LNCAP (cell line): Measurements from ENCODE around the gene WBP2NL.

Experiments used
- CTCF ChIP-seq: fragments of 450-650 bp; IDR thresholded peaks from 2 replicates; pipeline ENCODE4 v1.5.1; 2017; ENCODE audit warnings: mild to moderate bottlenecking

The WBP2NL gene

GRCh38 chr22:41996826-41997225 is 1.8 kb upstream of the WBP2NL start:
- no peak for TF ChIP-seq CTCF

DNA sequence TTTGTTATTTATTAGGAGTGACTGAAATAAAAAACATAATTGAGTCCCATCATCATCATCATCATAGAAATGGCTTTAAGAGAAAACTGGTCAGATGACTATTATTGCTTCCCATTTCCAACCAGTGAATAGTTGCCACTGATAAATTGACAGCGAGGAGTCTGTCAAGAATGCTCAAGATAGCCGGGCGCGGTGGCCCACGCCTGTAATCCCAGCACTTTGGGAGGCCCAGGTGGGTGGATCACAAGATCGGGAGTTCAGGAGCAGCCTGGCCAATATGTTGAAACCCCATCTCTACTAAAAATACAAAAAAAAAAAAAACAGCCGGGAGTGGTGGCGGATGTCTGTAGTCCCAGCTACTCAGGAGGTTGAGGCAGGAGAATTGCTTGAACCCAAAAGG is 1.9 kb downstream of the WBP2NL start:
- TF ChIP-seq CTCF: no peak

DNA sequence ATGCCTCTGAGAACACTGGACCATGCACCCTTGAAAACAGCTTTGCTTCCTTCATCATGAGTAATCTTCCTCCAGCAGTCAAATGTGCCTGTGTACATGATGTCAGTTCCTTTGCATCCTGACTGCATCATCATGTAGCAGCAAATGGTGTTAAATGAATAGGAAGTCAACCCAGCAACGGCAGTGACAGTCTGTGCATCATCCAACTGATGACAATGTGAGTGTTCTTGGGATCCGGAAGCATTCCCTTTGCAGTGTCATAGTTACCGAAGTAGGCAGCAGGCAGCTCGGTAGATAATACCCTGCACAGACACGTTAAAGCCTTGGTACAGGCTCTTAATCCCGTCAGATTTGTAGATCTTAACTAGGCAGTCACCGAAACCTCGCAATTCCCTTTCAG is 2.5 kb downstream of the WBP2NL start:
- TF ChIP-seq CTCF: no peak

DNA sequence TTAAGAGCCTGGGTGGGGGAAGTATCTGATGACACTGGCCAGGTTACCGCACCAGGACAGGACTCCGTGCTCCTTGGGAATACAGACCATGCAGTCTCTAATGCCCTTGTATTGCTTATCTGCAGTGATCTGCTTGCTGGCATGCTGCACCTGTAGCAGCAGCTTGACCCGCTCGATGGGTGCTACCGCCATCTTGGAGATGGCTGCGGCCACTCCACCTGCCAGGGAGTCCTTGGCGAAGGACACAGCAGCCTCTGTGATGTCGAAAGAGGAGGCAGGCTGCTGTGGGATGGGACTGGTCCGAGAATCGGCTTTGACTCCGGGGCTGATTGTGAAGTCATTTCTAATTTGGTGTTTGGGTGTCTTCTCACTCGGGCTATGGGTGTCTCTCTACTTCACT is 3.1 kb downstream of the WBP2NL start:
- TF ChIP-seq CTCF: no peak

DNA sequence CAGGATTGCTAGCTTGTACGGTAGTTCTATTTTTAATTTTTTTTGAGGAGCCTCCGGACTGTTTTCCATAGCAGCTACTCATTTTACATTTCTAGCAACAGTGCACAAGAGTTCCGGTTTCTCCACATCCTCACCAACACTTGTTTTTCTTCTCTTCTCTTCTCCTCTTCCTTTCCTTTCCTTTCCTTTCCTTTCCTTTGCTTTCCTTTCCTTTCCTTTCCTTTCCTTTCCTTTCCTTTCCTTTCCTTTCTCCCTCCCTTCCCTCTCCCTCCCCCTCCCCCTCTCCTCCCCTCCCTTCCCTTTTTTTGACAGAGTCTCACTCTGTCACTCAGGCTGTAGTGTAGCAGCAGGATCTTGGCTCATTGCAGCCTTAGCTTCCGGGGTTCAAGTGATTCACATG is 9.3 kb downstream of the WBP2NL start:
- no peak for TF ChIP-seq CTCF

- no peak for TF ChIP-seq CTCF
Measured at GRCh38 chr22:42010778-42011177, 12.2 kb downstream of the WBP2NL start.

DNA sequence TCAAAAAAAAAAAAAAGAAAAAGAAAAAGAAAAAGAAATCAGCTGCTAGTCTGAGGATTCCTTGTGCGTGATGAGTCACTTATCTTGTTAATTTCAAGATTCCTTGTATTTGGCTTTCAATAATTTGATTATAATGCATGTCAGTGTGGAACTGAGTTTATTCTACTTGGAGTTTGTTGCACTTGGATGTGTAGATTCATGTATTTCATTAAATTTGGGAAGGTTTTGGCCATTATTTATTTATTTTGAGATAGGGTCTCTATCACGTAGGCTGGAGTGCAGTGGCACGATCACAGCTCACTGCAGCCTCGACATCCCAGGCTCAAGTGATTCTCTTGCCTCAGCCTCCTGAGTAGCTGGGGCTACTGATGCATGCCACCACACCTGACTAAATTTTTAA is 14.8 kb downstream of the WBP2NL start:
- no peak for TF ChIP-seq CTCF

DNA sequence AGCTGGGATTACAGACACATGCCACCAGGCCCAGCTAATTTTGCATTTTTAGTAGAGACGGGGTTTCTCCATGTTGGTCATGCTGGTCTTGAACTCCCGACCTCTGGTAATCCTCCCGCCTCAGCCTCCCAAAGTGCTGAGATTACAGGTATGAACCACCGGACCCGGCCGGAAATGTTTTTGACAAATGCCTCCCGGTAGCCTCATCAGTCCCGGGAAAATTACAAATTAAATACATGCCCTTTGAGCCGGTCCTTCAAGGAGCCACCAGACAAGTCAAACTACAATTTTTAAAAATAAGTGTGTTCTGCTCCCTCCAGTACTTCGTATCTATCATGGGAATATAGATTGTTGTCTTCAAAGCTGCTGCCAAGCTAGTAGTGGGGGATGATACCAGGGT is 17.5 kb downstream of the WBP2NL start:
- no peak for TF ChIP-seq CTCF
